Prostate gland (tissue), 2 donors: ENCODE data around the gene ALDH16A1. TPM values are rescaled to one million over a fixed set of nuclear protein-coding genes. Genes with fewer than 3 reads are reported as not detected.

Experiments
- DNase-seq: peaks from one replicate; pipeline ENCODE4 v3.0.0-alpha.2; 2019; ENCODE audit warnings: low spot score
- H3K27ac ChIP-seq, 2 donors: fragments of 200-600 bp; sonication (generic); 2 replicates each; pipeline ENCODE4 v1.5.1; 2017 to 2019
- H3K27me3 ChIP-seq: fragments of 200-600 bp; sonication (generic); replicated peaks from 2 replicates; pipeline ENCODE4 v1.5.1; 2019; ENCODE audit not compliant: insufficient read depth
- H3K36me3 ChIP-seq, 2 donors: fragments of 200-600 bp; sonication (generic); 1 replicate in 1 of 2; 2 replicates in 1 of 2; pipeline versions ENCODE4 v1.5.1 to v1.8.1; 2017 to 2019
- H3K4me1 ChIP-seq: fragments of 200-600 bp; sonication (generic); replicated peaks from 2 replicates; pipeline ENCODE4 v1.5.1; 2019
- H3K4me3 ChIP-seq, 2 donors: fragments of 200-600 bp; sonication (generic); 2 replicates each; pipeline ENCODE4 v1.5.1; 2017 to 2019
- H3K9me3 ChIP-seq: fragments of 200-600 bp; sonication (generic); 2 replicates; pipeline ENCODE4 v1.5.1; 2017
- CTCF ChIP-seq, 4 experiments: fragments of 200-600 bp in 2 of 4; fragments of 450-650 bp in 2 of 4; sonication (generic) in 2 of 4; IDR thresholded peaks; 1 replicate in 3 of 4; 2 replicates in 1 of 4; pipeline ENCODE4 v1.5.1; 2016 to 2019; ENCODE audit warnings: antibody characterized with exemption in 4 of 4, mild to moderate bottlenecking in 2 of 4, moderate library complexity in 2 of 4
- POLR2A ChIP-seq: fragments of 450-650 bp; IDR thresholded peaks from one replicate; pipeline ENCODE4 v1.6.1; 2016; ENCODE audit warnings: antibody characterized with exemption, mild to moderate bottlenecking
- POLR2AphosphoS5 ChIP-seq: sonication (generic); formaldehyde crosslinking; IDR thresholded peaks from one replicate; pipeline ENCODE4 v1.6.1; 2017; ENCODE audit warnings: antibody characterized with exemption
- WGBS: methylation state at CpG from one replicate; pipeline ENCODE4 v1.1.5; 2018; 5-methylcytosine and 5-hydroxymethylcytosine counted together
- intact Hi-C: fragments of 100-400 bp; cut with DNase I; formaldehyde crosslinking; loops from one replicate; pipeline ENCODE4 v1.14.2; 2022
- total RNA-seq, 2 donors: library from RNA; depleted of rRNA; stranded (reverse); fragments of >200 nt; gene quantifications; one replicate each; pipeline ENCODE4 v1.1.0, GENCODE V29; 2016

ALDH16A1 gene
- total RNA-seq, 2 donors from 2014 or later, result 24.3 to 42.0 TPM

- Histone ChIP-seq H3K27ac (no peak overlapping the region), H3K4me3 (no peak overlapping the region), H3K27me3 (no peaks in the 10 kb centered on the region), H3K4me1 (no peaks in the 10 kb centered on the region), H3K36me3 (no peaks in the 10 kb centered on the region), H3K9me3 (no peaks in the 10 kb centered on the region)
- intact Hi-C loops, result no loop called here
- DNase-seq, result no peak
- TF ChIP-seq CTCF (IDR thresholded peaks at IDR 0.05) (no peak), POLR2A (no peak), POLR2AphosphoS5 (no peak)
- WGBS, result 96% methylated on average over 10 of the region's 14 CpGs
These were observed 27.1 kb downstream of the ALDH16A1 start for GRCh38 chr19:49479975-49480628.

GRCh38 chr19:49481020-49481683 lies 28.1 kb downstream of the ALDH16A1 start:
- TF ChIP-seq POLR2A (no peak), CTCF (IDR thresholded peaks at IDR 0.05) (no peak), POLR2AphosphoS5 (no peak)
- intact Hi-C loops, result no loop called here
- DNase-seq, result no peak
- H3K4me1 ChIP-seq, result no peaks in the 10 kb centered on the region
- no peaks in the 10 kb centered on the region for H3K36me3 ChIP-seq
- no peaks in the 10 kb centered on the region for H3K27me3 ChIP-seq
- no peak overlapping the region for H3K27ac ChIP-seq
- WGBS, result 85% methylated on average over 7 of the region's 7 CpGs
- H3K4me3 ChIP-seq, result no peak overlapping the region
- H3K9me3 ChIP-seq, result no peaks in the 10 kb centered on the region

GRCh38 chr19:49486232-49486631 lies 33.2 kb downstream of the ALDH16A1 start:
- no peaks in the 10 kb centered on the region for H3K27me3 ChIP-seq
- TF ChIP-seq POLR2AphosphoS5 (no peak), CTCF (IDR thresholded peaks at IDR 0.05) (no peak)
- no peak overlapping the region for H3K27ac ChIP-seq
- intact Hi-C loops, result no loop called here
- H3K9me3 ChIP-seq, result no peaks in the 10 kb centered on the region
- DNase-seq, result no peak
- H3K4me1 ChIP-seq, result peaks cover 17% of the 10 kb centered on the region
- H3K36me3 ChIP-seq, result peaks cover 14 to 15% of the 10 kb centered on the region in 2 donors
- WGBS, result 93% methylated on average over 7 of the region's 7 CpGs
- H3K4me3 ChIP-seq, result no peak overlapping the region

- WGBS, result 65% methylated on average over 23 of the region's 23 CpGs
- Histone ChIP-seq H3K9me3 (no peaks in the 10 kb centered on the region), H3K27me3 (no peaks in the 10 kb centered on the region), H3K4me1 (peaks cover 17% of the 10 kb centered on the region), H3K36me3 (peaks cover 19 to 20% of the 10 kb centered on the region in 2 donors), H3K27ac (peak overlapping the region; percentile 78 to 80), H3K4me3 (no peak overlapping the region)
- intact Hi-C loops, result loop anchor here (1.0 kb wide), 1 partner anchor 10 kb away; the partner anchor contains the start of gene RPS11
- no peak for TF ChIP-seq CTCF (IDR thresholded peaks at IDR 0.05)
- no peak for TF ChIP-seq POLR2A
- no peak for TF ChIP-seq POLR2AphosphoS5
- DNase-seq, result no peak
These were observed 33.8 kb downstream of the ALDH16A1 start for GRCh38 chr19:49486710-49487276.
